ACC112 (cell line): ENCODE data around the gene DENND4C.
"Not testable (repeated sequence)": the region's sequence is repeated elsewhere in the genome, so short reads cannot be mapped to it uniquely, and the experiment has no call there.

Experiments
- H2AFZ ChIP-seq: fragments of 200-600 bp; sonication (generic); one replicate; pipeline ENCODE4 v1.6.0; 2017; ENCODE audit warnings: antibody characterized with exemption, low read length; ENCODE audit not compliant: unreplicated experiment
- H3K27ac ChIP-seq: fragments of 200-600 bp; sonication (generic); 2 replicates; pipeline ENCODE4 v1.5.1; 2014; ENCODE audit warnings: low read depth, mild to moderate bottlenecking, antibody characterized with exemption, low read length, moderate library complexity
- H3K27me3 ChIP-seq: fragments of 200-600 bp; sonication (generic); 2 replicates; pipeline ENCODE4 v1.6.1; 2014; ENCODE audit warnings: mild to moderate bottlenecking, antibody characterized with exemption, low read length, moderate library complexity, mixed read lengths; ENCODE audit not compliant: insufficient read depth
- H3K36me3 ChIP-seq: fragments of 200-600 bp; sonication (generic); 2 replicates; pipeline ENCODE4 v1.6.1; 2016; ENCODE audit warnings: mild to moderate bottlenecking, antibody characterized with exemption, low read length, moderate library complexity, mixed read lengths; ENCODE audit not compliant: insufficient read depth
- H3K4me1 ChIP-seq: fragments of 200-600 bp; sonication (generic); one replicate; pipeline ENCODE4 v1.6.1; 2016; ENCODE audit warnings: low read length, mixed read lengths; ENCODE audit not compliant: insufficient read depth, unreplicated experiment, control insufficient read depth
- H3K4me3 ChIP-seq: fragments of 200-600 bp; sonication (generic); 2 replicates; pipeline ENCODE4 v1.5.1; 2014; ENCODE audit warnings: mild to moderate bottlenecking, low read depth, low read length
- H3K79me2 ChIP-seq: fragments of 200-600 bp; sonication (generic); one replicate; pipeline ENCODE4 v1.6.0; 2016; ENCODE audit warnings: low read length; ENCODE audit not compliant: control insufficient read depth, unreplicated experiment, insufficient read depth

Gene DENND4C

DNA sequence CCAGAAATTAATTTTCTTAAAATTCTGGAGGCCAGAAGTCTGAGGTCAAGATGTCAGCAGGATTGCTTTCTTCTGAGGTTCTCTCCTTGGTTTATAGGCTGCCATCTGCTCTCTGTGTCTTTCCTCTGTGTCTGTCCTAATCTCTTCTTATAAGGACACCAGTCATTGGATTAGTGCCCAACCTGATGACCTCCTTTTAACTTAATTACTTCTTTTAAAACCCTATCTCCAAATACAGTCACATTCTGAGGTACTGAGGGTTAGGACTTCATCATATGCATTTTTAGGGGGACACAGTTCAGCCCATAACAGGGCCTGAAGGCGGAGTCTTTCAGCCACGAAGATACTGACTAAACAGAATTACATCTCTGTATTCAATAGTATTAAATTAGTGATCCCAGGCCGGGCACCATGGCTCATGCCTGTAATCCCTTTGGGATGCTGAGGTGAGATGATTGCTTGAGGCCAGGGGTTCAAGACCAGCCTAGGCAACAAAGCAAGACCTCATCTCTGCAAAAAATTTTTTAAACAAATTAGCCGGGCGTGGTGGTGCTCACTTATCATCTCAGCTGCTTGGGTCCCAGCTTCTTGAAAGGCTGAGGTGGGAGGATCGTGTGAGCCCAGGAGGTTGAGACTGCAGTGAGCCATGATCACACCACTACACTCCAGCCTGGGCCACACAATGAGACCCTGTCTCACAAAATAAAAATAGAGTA is 155.5 kb downstream of the DENND4C start:
- H3K79me2 ChIP-seq, result peaks cover 3% of the 10 kb centered on the region
- H3K4me1 ChIP-seq, result peaks cover 5% of the 10 kb centered on the region
- H3K27me3 ChIP-seq, result no peaks in the 10 kb centered on the region
- no peak overlapping the region for H2AFZ ChIP-seq
- no peak overlapping the region for H3K4me3 ChIP-seq
- H3K36me3 ChIP-seq, result no peaks in the 10 kb centered on the region
- H3K27ac ChIP-seq, result no peak overlapping the region

DNA sequence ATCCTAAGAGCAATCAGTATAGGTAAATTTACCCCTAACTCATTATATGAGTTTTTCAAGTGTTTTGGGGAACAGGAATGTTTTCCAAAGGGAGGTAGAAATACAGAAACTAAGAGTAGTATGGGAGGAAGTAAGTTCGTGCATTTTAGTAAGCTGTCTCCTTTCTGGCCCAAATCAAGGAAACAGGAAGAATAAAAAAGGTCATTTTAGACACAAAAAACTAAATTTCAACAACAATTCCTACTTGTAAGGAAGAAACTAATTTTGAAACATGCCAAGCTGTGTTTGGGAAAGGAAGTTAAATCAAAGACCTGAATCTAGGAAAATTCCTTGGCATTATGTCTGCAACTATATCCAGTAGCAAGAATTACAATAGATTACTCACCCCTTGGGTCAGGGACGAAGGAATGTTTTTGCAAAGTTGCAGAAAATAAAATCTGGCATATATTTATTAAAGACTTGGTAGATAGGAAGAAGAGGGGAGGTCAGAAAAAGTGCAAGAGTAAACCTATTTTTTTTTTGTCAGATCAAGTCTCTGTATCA is 156.1 kb downstream of the DENND4C start:
- H3K27me3 ChIP-seq, result no peaks in the 10 kb centered on the region
- no peaks in the 10 kb centered on the region for H3K79me2 ChIP-seq
- no peak overlapping the region for H3K4me3 ChIP-seq
- H3K36me3 ChIP-seq, result no peaks in the 10 kb centered on the region
- H2AFZ ChIP-seq, result no peak overlapping the region
- peaks cover 5% of the 10 kb centered on the region for H3K4me1 ChIP-seq
- H3K27ac ChIP-seq, result no peak overlapping the region

DNA sequence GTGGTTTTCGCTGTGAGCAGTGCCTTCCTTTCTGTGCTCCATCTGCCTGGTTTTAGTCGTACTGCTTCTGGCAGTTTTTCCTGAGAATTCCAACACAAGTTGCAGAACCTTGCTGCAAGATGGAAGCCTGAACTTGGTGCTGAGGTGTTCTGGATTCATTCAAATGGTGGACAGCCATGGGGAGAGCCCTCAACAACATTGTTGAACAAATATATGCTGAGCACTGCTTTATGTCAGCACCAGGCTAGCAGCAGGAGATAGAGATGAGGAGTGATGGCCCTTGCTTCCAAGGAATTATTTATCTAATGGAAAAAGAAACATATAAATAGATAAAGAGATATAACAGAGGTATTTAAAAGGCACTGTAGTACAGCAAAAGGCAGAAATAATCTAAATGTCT is 156.8 kb downstream of the DENND4C start:
- H3K27ac ChIP-seq, result no peak overlapping the region
- H3K4me3 ChIP-seq, result no peak overlapping the region
- no peak overlapping the region for H2AFZ ChIP-seq

DNA sequence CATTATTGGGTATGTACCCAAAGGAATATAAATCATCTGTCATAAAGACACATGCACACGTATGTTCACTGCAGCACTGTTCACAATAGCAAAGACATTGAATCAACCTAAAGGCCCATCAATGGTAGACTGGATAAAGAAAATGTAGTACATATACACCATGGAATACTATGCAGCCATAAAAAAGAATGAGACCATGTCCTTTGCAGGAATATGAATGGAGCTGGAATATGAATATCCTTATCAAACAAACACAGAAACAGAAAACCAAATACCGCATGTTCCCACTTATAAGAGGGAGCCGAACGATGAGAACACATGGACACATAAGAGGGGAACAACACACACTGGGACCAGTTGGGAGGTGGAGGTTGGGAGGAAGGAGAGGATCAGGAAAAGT is 159.0 kb downstream of the DENND4C start:
- not testable (repeated sequence) for H3K4me1 ChIP-seq, H3K79me2 ChIP-seq, H3K27ac ChIP-seq, H3K36me3 ChIP-seq, H3K27me3 ChIP-seq, H2AFZ ChIP-seq, H3K4me3 ChIP-seq

More for the DNA sequence above, 156.8 kb downstream of the DENND4C start:
- no peaks in the 10 kb centered on the region for H3K36me3 ChIP-seq
- H3K4me1 ChIP-seq, result peaks cover 5% of the 10 kb centered on the region
- H3K79me2 ChIP-seq, result no peaks in the 10 kb centered on the region
- no peaks in the 10 kb centered on the region for H3K27me3 ChIP-seq

DNA sequence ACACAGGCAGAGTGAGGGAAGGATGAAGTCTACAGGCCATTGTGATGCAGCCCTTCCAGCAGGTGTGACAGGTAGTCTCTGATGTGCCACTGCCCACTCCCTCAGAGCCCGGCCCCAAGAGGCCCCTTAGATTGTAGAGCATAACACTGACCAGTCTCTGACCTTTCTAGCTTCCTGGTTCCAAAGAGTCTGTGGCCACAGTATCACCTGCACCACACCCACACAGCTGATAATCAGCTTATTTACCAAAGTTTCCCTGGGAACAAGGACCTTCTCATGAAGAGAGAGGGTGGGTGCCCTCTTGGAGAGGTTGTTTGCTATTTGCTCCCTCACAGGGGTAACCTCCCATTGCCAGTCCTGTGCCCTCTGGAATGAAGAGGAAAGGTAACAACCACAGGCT is 167.4 kb downstream of the DENND4C start:
- no peaks in the 10 kb centered on the region for H3K4me1 ChIP-seq
- H3K27me3 ChIP-seq, result no peaks in the 10 kb centered on the region
- H3K36me3 ChIP-seq, result no peaks in the 10 kb centered on the region
- H3K4me3 ChIP-seq, result no peak overlapping the region
- no peaks in the 10 kb centered on the region for H3K79me2 ChIP-seq
- no peak overlapping the region for H3K27ac ChIP-seq
- no peak overlapping the region for H2AFZ ChIP-seq

DNA sequence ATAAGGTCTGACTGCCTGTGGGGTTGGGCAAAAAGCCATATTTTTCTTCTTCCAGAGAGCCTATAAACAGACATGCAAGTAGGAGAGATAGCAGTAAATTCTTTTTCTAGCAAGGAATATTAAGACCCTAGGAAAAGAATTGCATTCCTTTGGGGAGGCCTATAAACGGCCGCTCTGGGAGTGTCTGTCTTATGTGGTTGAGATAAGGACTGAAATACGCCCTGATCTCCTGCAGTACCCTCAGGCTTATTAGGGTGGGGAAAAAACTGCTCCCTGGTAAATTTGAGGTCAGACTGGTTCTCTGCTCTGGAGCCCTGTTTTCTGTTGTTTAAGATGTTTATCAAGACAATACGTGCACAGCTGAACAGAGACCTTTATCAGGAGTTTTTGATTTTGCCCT is 172.7 kb downstream of the DENND4C start:
- H3K4me1 ChIP-seq, H3K36me3 ChIP-seq, H2AFZ ChIP-seq, H3K4me3 ChIP-seq, H3K27me3 ChIP-seq, H3K79me2 ChIP-seq, H3K27ac ChIP-seq: not testable (repeated sequence)

DNA sequence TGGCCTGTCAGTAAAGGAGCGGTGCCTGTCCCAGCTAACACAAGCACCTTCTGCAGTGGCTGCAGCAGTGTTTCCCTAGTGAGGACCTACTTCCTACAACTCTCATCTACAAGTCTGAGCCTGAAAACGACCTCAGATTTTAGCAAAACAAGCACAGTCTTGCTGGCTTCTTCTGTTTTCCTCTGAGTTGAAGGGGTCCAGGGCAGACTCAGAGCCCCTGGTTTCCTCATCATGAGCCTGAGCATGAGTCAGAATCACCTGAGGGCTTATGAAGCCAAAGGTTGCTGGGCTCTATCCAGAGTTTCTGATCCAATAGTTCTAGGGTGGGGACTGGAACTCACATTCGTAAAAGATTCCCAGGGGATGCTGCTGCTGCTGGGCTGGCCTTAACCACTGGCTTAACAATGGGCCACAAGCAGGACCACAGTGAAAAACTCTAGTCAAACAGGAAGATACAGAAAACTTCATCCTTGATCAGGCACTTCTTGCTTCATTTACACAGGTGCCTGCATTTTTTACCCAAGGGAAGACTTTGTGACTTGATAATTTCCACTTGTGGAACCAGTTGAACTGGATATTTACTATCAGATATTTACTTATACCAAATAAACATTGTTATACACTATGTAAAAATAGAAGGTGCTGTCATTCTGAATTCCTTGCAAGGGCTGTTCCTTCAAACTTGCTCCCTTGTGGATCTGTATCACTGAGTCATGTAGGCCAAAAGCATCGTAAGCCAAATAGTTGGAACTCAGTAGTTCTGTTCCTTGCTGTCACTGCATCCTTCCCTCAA is 174.0 kb downstream of the DENND4C start:
- Histone ChIP-seq H3K4me3 (no peak overlapping the region), H3K36me3 (no peaks in the 10 kb centered on the region), H3K27ac (no peak overlapping the region), H2AFZ (no peak overlapping the region), H3K27me3 (no peaks in the 10 kb centered on the region), H3K4me1 (peaks cover under 1% of the 10 kb centered on the region), H3K79me2 (no peaks in the 10 kb centered on the region)

DNA sequence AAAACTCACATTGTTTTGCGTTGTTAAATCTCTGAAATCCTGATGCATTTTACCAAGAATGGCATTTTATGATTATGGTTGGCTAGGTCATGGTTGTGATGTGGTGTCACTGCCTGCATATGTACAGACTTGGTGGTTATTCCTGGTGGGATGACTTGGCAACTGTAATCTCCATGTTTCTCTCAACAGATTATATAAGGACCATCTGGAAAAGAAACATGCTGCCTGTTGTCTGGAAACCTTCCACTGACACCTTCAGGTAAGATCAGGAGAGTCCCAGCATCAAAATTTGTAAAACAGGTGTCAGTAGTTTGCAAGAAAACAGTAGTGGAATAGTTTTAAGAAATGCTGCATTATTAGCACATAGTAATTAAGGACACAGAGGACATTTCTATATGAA is 175.3 kb downstream of the DENND4C start:
- no peak overlapping the region for H3K4me3 ChIP-seq
- no peaks in the 10 kb centered on the region for H3K36me3 ChIP-seq
- H3K4me1 ChIP-seq, result peaks cover 8% of the 10 kb centered on the region
- no peak overlapping the region for H2AFZ ChIP-seq
- H3K27ac ChIP-seq, result no peak overlapping the region
- H3K27me3 ChIP-seq, result no peaks in the 10 kb centered on the region
- H3K79me2 ChIP-seq, result no peaks in the 10 kb centered on the region

DNA sequence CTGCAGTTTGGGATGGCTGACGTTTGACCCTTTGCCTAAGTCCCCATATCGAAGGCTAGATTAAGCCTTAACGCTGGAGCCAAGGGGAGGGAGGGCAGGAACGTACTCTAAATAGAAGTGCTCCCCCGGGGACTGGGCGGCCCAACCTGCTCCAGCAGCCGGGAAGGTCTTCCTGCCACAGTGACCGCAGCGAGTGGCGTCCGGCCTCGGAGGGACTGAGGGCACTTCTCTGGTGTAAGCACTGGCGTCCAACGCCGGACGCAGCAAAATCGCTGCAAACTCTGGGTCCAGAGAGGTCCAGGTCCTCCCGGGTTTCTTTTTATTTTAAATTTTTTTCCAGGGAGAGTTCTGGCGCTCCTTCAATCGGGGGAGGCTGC is 177.8 kb downstream of the DENND4C start:
- no peaks in the 10 kb centered on the region for H3K79me2 ChIP-seq
- H3K27me3 ChIP-seq, result no peaks in the 10 kb centered on the region
- H3K36me3 ChIP-seq, result no peaks in the 10 kb centered on the region
- no peak overlapping the region for H3K27ac ChIP-seq
- H2AFZ ChIP-seq, result peak overlapping the region; percentile 79
- peaks cover 18% of the 10 kb centered on the region for H3K4me1 ChIP-seq
- peak overlapping the region; percentile 79 for H3K4me3 ChIP-seq

DNA sequence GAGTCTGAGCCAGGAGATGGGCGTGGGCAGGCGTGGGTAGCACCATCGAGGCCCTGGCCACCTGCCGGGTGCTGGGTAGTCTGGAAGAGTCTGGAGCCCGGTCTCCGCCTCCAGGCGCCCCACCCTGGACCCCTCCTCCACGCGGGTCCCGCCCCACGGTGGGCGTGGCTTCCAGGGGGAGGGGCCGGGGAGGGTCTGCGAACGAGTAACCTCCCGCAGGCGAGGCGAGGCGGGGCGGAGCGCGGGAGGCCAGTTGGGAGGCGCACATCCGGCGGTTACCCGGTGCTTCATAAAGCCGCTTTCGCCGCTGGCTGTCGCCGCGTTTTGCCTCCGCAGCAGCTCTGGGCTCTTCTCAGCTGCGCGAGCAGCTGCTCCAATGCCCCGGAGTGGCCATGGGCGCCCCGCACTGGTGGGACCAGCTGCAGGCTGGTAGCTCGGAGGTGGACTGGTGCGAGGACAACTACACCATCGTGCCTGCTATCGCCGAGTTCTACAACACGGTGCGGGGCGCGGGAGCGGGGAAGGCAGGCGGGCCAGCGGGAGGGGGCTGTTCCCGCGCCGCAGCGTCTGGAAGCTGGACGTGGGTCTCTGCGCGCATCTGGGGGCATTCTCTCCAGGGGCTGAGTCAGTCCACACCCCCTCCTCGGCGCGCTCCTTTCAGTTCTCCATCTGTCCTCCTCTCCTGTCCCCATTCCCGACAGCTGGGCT is 178.4 kb downstream of the DENND4C start, which contains the start of gene ACER2:
Gene ACER2, plus strand, starts transcription at position 317 of the 708 bp plus-strand sequence. Its CDS starts 76 bp downstream, at position 393.
- Histone ChIP-seq H2AFZ (peak within 1 kb of the TSS; percentile 79), H3K36me3 (no peaks in the 10 kb centered on the region)

More for the DNA sequence above, 178.4 kb downstream of the DENND4C start, which contains the start of gene ACER2:
- H3K27ac ChIP-seq, result no peak within 1 kb of the TSS
- H3K4me1 ChIP-seq, result peaks cover 18% of the 10 kb centered on the region
- H3K79me2 ChIP-seq, result no peaks in the 10 kb centered on the region
- peak within 1 kb of the TSS; percentile 79 for H3K4me3 ChIP-seq
- H3K27me3 ChIP-seq, result no peaks in the 10 kb centered on the region
